ENCODE data around the gene SPTBN5. TPM values are rescaled to one million over a fixed set of nuclear protein-coding genes. Genes with fewer than 3 reads are reported as not detected.
A peak's percentile ranks its signal among the peaks of the same experiment; 100 is the strongest.

SPTBN5 gene
- total RNA-seq, 4 donors from 2014 or later = 0.40 to 2.5 (median 1.8) TPM

DNA sequence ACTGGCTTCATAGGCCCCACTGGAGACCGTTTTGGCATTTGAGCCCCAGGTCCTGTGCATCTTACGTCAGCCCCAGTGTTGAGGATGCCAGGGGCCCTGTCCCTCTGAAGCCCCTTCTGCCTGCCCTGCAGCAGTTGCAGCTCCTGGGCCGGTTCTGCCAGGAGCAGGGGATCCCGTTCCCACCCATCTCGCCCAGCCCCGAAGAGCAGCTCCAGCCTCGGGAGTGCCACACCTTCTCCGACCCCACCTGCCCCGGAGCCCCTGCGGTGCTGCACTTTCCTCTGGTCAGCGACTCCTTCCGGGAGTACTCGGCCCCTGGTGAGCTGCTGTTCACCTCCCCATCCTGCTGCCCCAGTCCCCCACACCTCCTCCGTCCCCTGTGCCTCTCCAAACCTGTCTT, 46.6 kb downstream of the SPTBN5 start:
- Histone ChIP-seq H3K27me3 (no peaks in the 10 kb centered on the region), H3K4me3 (replicated peaks in 1 of 3) (no peak overlapping the region), H3K27ac (no peak overlapping the region), H3K9me3 (no peaks in the 10 kb centered on the region), H3K36me3 (peaks cover 24 to 49% of the 10 kb centered on the region in 2 donors), H3K4me1 (peaks cover 4 to 22% of the 10 kb centered on the region in 2 donors)
- DNase-seq = no peak
- TF ChIP-seq POLR2A (IDR thresholded peaks at IDR 0.05) = no peak
- TF ChIP-seq, protein P1, sequence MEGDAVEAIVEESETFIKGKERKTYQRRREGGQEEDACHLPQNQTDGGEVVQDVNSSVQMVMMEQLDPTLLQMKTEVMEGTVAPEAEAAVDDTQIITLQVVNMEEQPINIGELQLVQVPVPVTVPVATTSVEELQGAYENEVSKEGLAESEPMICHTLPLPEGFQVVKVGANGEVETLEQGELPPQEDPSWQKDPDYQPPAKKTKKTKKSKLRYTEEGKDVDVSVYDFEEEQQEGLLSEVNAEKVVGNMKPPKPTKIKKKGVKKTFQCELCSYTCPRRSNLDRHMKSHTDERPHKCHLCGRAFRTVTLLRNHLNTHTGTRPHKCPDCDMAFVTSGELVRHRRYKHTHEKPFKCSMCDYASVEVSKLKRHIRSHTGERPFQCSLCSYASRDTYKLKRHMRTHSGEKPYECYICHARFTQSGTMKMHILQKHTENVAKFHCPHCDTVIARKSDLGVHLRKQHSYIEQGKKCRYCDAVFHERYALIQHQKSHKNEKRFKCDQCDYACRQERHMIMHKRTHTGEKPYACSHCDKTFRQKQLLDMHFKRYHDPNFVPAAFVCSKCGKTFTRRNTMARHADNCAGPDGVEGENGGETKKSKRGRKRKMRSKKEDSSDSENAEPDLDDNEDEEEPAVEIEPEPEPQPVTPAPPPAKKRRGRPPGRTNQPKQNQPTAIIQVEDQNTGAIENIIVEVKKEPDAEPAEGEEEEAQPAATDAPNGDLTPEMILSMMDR (IDR thresholded peaks at IDR 0.05) = no peak
- WGBS, 2 donors = 92 to 93% methylated on average over 14 of the region's 14 CpGs
- intact Hi-C loops (cut with DNase I) = no loop called here

- no peaks in the 10 kb centered on the region for H3K27me3 ChIP-seq
- H3K4me3 ChIP-seq (replicated peaks in 1 of 3) = no peak overlapping the region
- no peak overlapping the region for H3K27ac ChIP-seq
- peaks cover 24 to 56% of the 10 kb centered on the region in 2 donors for H3K36me3 ChIP-seq
- DNase-seq = peak; percentile 77 to 78
- H3K9me3 ChIP-seq = no peaks in the 10 kb centered on the region
- 78 to 100% methylated on average over 1 to 5 of the region's 12 CpGs for WGBS, 2 donors
- intact Hi-C loops (cut with DNase I) = no loop called here
- TF ChIP-seq, protein P1 (IDR thresholded peaks at IDR 0.05) = no peak
- TF ChIP-seq POLR2A (IDR thresholded peaks at IDR 0.05) = no peak
- peaks cover 0 to 7% of the 10 kb centered on the region in 2 donors for H3K4me1 ChIP-seq
These were observed 49.0 kb downstream of the SPTBN5 start for GRCh38 chr15:41844814-41845213.

GRCh38 chr15:41843571-41843970, 50.3 kb downstream of the SPTBN5 start:
- Histone ChIP-seq H3K4me1 (peaks cover 6 to 7% of the 10 kb centered on the region in 2 donors), H3K27me3 (no peaks in the 10 kb centered on the region), H3K4me3 (replicated peaks in 1 of 3) (no peak overlapping the region), H3K27ac (no peak overlapping the region), H3K36me3 (peaks cover 24 to 50% of the 10 kb centered on the region in 2 donors), H3K9me3 (no peaks in the 10 kb centered on the region)
- no peak for TF ChIP-seq POLR2A (IDR thresholded peaks at IDR 0.05)
- TF ChIP-seq, protein P1 (IDR thresholded peaks at IDR 0.05) = no peak
- no peak for DNase-seq
- intact Hi-C loops (cut with DNase I) = no loop called here
- 83 to 85% methylated on average over 10 of the region's 10 CpGs for WGBS, 2 donors

DNA sequence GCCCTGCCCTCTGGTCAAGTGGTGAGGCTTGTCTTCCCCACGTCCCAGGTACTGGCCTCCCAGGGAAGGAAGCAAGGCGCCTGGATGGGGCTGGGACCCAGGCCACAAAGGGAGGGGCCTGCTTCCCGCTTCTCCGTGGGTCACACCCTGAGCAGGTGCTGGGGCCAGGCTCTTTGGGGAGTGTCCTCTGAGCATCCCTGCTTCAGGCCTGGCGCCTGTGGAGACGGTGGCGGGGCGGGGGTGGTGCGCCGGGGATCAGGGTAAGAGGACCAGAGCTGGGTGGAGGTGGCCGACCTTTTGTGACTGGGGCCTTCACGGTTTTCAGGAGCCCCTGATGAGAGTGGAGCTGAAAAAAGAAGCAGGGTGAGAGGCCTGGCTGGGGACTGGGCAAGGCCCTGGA, 51.6 kb downstream of the SPTBN5 start:
- WGBS, 2 donors = 78 to 88% methylated on average over 9 to 10 of the region's 12 CpGs
- no peaks in the 10 kb centered on the region for H3K27me3 ChIP-seq
- intact Hi-C loops (cut with DNase I) = no loop called here
- no peak overlapping the region for H3K4me3 ChIP-seq (replicated peaks in 1 of 3)
- no peak for DNase-seq
- H3K36me3 ChIP-seq = peaks cover 12 to 38% of the 10 kb centered on the region in 2 donors
- peaks cover 14 to 17% of the 10 kb centered on the region in 2 donors for H3K4me1 ChIP-seq
- no peaks in the 10 kb centered on the region for H3K9me3 ChIP-seq
- TF ChIP-seq, protein P1 (IDR thresholded peaks at IDR 0.05) = no peak
- no peak for TF ChIP-seq POLR2A (IDR thresholded peaks at IDR 0.05)
- no peak overlapping the region for H3K27ac ChIP-seq

- Histone ChIP-seq H3K9me3 (no peaks in the 10 kb centered on the region), H3K36me3 (peaks cover 9 to 29% of the 10 kb centered on the region in 2 donors), H3K27ac (no peak overlapping the region), H3K4me1 (peaks cover 14 to 17% of the 10 kb centered on the region in 2 donors), H3K27me3 (no peaks in the 10 kb centered on the region), H3K4me3 (replicated peaks in 1 of 3) (no peak overlapping the region)
- DNase-seq = no peak
- 89 to 97% methylated on average over 9 to 10 of the region's 10 CpGs for WGBS, 2 donors
- TF ChIP-seq POLR2A (IDR thresholded peaks at IDR 0.05) = no peak
- TF ChIP-seq, protein P1 (IDR thresholded peaks at IDR 0.05) = no peak
- intact Hi-C loops (cut with DNase I) = no loop called here
These were observed 52.7 kb downstream of the SPTBN5 start for GRCh38 chr15:41841131-41841530.
